Astrocyte of the cerebellum (primary cell): ENCODE results near the gene KXD1.

Experiments used
- DNase-seq: peaks from one replicate; pipeline ENCODE4 v3.0.0-alpha.2; 2011; ENCODE audit warnings: low read depth
- H3K4me3 ChIP-seq: 2 replicates; pipeline ENCODE4 v1.5.1; 2011; ENCODE audit warnings: mild to moderate bottlenecking, low read depth, low read length, moderate library complexity
- CTCF ChIP-seq: IDR thresholded peaks from 2 replicates; pipeline ENCODE4 v1.5.1; 2012; ENCODE audit warnings: low read length, low read depth, moderate library complexity, mild to moderate bottlenecking; ENCODE audit errors: missing control alignments
- in situ Hi-C: cut with HindIII; loops from 2 replicates; pipeline ENCODE4 v1.10.0; 2017; ENCODE audit warnings: low sequenced_read_pairs

The KXD1 gene

GRCh38 chr19:18610556-18611326, 53.1 kb downstream of the KXD1 start:
- H3K4me3 ChIP-seq: no peak overlapping the region
- DNase-seq: no peak
- in situ Hi-C loops: no loop called here
- no peak for TF ChIP-seq CTCF

- no peak for DNase-seq
- no peak overlapping the region for H3K4me3 ChIP-seq
- no peak for TF ChIP-seq CTCF
- in situ Hi-C loops: no loop called here
Observed at GRCh38 chr19:18611327-18612050, 53.8 kb downstream of the KXD1 start.

GRCh38 chr19:18612051-18612771, 54.5 kb downstream of the KXD1 start:
- in situ Hi-C loops: no loop called here
- no peak for TF ChIP-seq CTCF
- peak overlapping the region; percentile 27 for H3K4me3 ChIP-seq
- DNase-seq: no peak

GRCh38 chr19:18612772-18613588, 55.3 kb downstream of the KXD1 start, which contains the start of gene TMEM59L:
Gene TMEM59L, plus strand, starts transcription at chr19:18612870. Its CDS starts 89 bp downstream, at chr19:18612959.
- TF ChIP-seq CTCF: no peak
- H3K4me3 ChIP-seq: peak within 1 kb of the TSS; percentile 27
- in situ Hi-C loops: no loop called here
- no peak for DNase-seq

GRCh38 chr19:18613589-18614234, 56.0 kb downstream of the KXD1 start:
- no peak for DNase-seq
- in situ Hi-C loops: no loop called here
- H3K4me3 ChIP-seq: no peak overlapping the region
- TF ChIP-seq CTCF: no peak
